CD4-positive, CD25-positive, alpha-beta regulatory T cell (primary cell): ENCODE measurements around the gene ZNF491. TPM values are rescaled to one million over a fixed set of nuclear protein-coding genes. Genes with fewer than 3 reads are reported as not detected.

Experiments
- ATAC-seq, 2 donors: fragments of 150-1000 bp; cut with Tn5 transposase; one replicate each; pipeline ENCODE4 v1.10.0; 2021; ENCODE audit warnings: low read depth in 2 of 2, moderate number of reproducible peaks in 2 of 2, moderate library complexity in 1 of 2
- DNase-seq, 3 donors: peaks; one replicate each; pipeline versions ENCODE4 v3.0.0 to v3.0.0-alpha.2; 2012 to 2022; ENCODE audit warnings: mixed read lengths in 1 of 3
- H3K27ac ChIP-seq: one replicate; pipeline ENCODE4 v1.7.0; 2013; ENCODE audit warnings: mild to moderate bottlenecking, low read length; ENCODE audit not compliant: insufficient read depth, poor library complexity, severe bottlenecking
- H3K27me3 ChIP-seq: one replicate; pipeline ENCODE4 v1.7.0; 2013; ENCODE audit warnings: low read length; ENCODE audit not compliant: control insufficient read depth, insufficient read depth
- H3K36me3 ChIP-seq: one replicate; pipeline ENCODE4 v1.7.0; 2013; ENCODE audit warnings: mild to moderate bottlenecking, low read length, moderate library complexity; ENCODE audit not compliant: control insufficient read depth, insufficient read depth
- H3K4me1 ChIP-seq: 2 replicates; pipeline ENCODE4 v1.7.0; 2013; ENCODE audit warnings: mild to moderate bottlenecking, low read length; ENCODE audit not compliant: insufficient read depth, control insufficient read depth, poor library complexity, severe bottlenecking
- H3K4me3 ChIP-seq: one replicate; pipeline ENCODE4 v1.7.0; 2013; ENCODE audit warnings: low read depth, mild to moderate bottlenecking, low read length, moderate library complexity
- H3K9me3 ChIP-seq, 2 experiments: 1 replicate in 1 of 2; 2 replicates in 1 of 2; pipeline ENCODE4 v1.7.0; 2013; ENCODE audit warnings: low read length in 2 of 2, mild to moderate bottlenecking in 1 of 2, moderate library complexity in 1 of 2; ENCODE audit not compliant: control insufficient read depth in 2 of 2
- H3K27ac Mint-ChIP-seq, 3 donors: one replicate each; pipeline ENCODE4 v1.8.0; 2020 to 2022; ENCODE audit warnings: mild to moderate bottlenecking in 3 of 3, mixed read lengths in 3 of 3, moderate library complexity in 2 of 3
- H3K27me3 Mint-ChIP-seq: one replicate; pipeline ENCODE4 v1.8.0; 2022; ENCODE audit warnings: mild to moderate bottlenecking, mixed read lengths
- H3K36me3 Mint-ChIP-seq: one replicate; pipeline ENCODE4 v1.8.0; 2020; ENCODE audit warnings: mixed read lengths
- H3K4me1 Mint-ChIP-seq, 4 donors: one replicate each; pipeline ENCODE4 v1.8.0; 2020 to 2022; ENCODE audit warnings: mixed read lengths in 4 of 4, mild to moderate bottlenecking in 1 of 4
- H3K4me3 Mint-ChIP-seq, 4 donors: one replicate each; pipeline ENCODE4 v1.8.0; 2020 to 2022; ENCODE audit warnings: mild to moderate bottlenecking in 4 of 4, mixed read lengths in 4 of 4, moderate library complexity in 3 of 4
- H3K9me3 Mint-ChIP-seq, 7 donors: one replicate each; pipeline ENCODE4 v1.8.0; 2020 to 2022; ENCODE audit warnings: mixed read lengths in 7 of 7, mild to moderate bottlenecking in 3 of 7, moderate library complexity in 2 of 7
- polyA plus RNA-seq, 4 donors: library from polyadenylated mRNA; unstranded; fragments of 300-500 nt; fragmentation: Illumina TruSeq; gene quantifications; one replicate each; pipeline ENCODE4 v1.2.3, GENCODE V29; 2021
- total RNA-seq: library from RNA; stranded (reverse); gene quantifications from one replicate; pipeline ENCODE4 v1.2.3, GENCODE V29; 2022

ZNF491 gene
- total and polyA plus RNA-seq, 5 donors from 2014 or later, result 0.10 to 0.86 (median 0.62) TPM; not detected in 2

DNA sequence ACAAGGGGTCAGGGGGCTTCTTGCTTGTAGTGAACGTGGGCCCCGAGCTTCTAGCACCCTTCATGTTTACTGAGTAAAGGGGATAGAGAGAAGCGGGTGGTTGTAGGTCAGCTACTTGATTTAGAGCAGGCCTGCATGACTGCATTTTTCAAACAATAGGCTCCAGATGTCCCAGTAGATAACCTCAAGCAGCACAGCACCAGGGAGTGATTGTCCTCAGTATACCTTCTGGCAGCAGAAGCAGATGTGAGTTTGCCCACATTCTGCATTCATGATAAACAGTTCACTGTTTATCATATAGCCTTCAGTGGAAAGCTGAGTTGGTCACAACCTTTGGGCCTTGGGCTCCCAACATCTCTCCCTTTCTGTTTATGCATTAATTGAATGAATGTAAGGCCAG is 55.0 kb downstream of the ZNF491 start:
- Mint-ChIP-seq H3K36me3 (peaks cover 32% of the 10 kb centered on the region), H3K27me3 (no peaks in the 10 kb centered on the region), H3K4me1 (peaks cover 4 to 17% (median 14%) of the 10 kb centered on the region in 4 donors), H3K4me3 (no peak overlapping the region), H3K27ac (no peak overlapping the region), H3K9me3 (peaks cover 0 to 39% (median 17%) of the 10 kb centered on the region in 7 donors)
- Histone ChIP-seq H3K4me3 (no peak overlapping the region), H3K27me3 (no peaks in the 10 kb centered on the region), H3K27ac (no peak overlapping the region), H3K9me3 (peaks cover 22 to 44% of the 10 kb centered on the region in 2 experiments), H3K36me3 (no peaks in the 10 kb centered on the region), H3K4me1 (peaks cover 11% of the 10 kb centered on the region)
- DNase-seq (no peak), ATAC-seq (no peak)

DNA sequence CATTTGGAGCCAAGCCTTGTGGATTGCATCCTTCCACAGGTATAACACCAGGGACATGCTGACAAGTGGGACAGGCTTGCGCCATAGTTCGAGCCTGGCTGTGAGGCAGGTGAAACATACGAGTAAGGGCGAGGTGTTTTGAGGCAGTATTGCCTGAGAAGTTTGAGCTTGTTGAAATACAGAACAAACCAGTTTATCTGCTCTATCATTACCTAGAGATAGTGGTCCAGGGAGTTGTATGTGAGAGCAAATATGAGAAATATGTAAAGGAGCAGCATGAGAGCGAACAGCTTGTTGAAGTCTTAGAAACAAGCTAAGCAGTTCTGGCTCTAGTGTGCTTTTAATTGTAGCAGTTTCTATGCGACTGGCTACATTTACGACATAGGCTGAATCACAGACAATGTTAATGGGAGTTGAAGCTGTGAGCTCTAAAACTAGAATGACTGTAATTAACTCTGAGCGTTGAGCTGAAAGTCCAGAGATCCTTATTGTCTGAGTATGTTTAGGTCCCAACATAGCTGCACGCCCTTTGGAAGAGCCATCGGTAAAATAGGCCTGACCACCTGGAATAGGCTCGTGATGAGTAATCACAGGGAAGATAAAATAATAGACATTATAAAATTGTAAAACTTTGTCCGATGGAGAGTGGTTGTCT is 58.4 kb downstream of the ZNF491 start:
- Mint-ChIP-seq H3K4me1 (peaks cover 0 to 3% (median 0%) of the 10 kb centered on the region in 4 donors), H3K27ac (no peak overlapping the region), H3K4me3 (no peak overlapping the region), H3K36me3 (peaks cover 31% of the 10 kb centered on the region), H3K9me3 (peaks cover 4 to 71% (median 19%) of the 10 kb centered on the region in 7 donors), H3K27me3 (no peaks in the 10 kb centered on the region)
- Histone ChIP-seq H3K27ac (no peak overlapping the region), H3K36me3 (no peaks in the 10 kb centered on the region), H3K27me3 (no peaks in the 10 kb centered on the region), H3K4me3 (no peak overlapping the region), H3K9me3 (peaks cover 31 to 76% of the 10 kb centered on the region in 2 experiments), H3K4me1 (no peaks in the 10 kb centered on the region)
- ATAC-seq, result no peak
- no peak for DNase-seq

Other genes with a start within 250 kb of the ZNF491 start
- gene ELOF1, start 239.3 kb upstream of the ZNF491 start, total RNA-seq, result 48.9 TPM
- 100 to 1,000 TPM; 105 to 113 (median 108) TPM for gene ELOF1, start 239.3 kb upstream of the ZNF491 start, polyA plus RNA-seq
- 40.4 TPM for gene ACP5, start 220.9 kb upstream of the ZNF491 start, total RNA-seq
- gene ACP5, start 220.9 kb upstream of the ZNF491 start, polyA plus RNA-seq, result 10 to 100 TPM; 21.6 to 33.5 (median 32.3) TPM
- 6.4 TPM for gene ZNF627, start 201.0 kb upstream of the ZNF491 start, total RNA-seq
- 10 to 100 TPM; 10.6 to 14.3 (median 10.9) TPM for gene ZNF627, start 201.0 kb upstream of the ZNF491 start, polyA plus RNA-seq
- 4.8 TPM for gene ZNF823, start 59.6 kb upstream of the ZNF491 start, total RNA-seq
- gene ZNF823, start 59.6 kb upstream of the ZNF491 start, polyA plus RNA-seq, result 1 to 10 TPM; 1.6 to 4.2 (median 2.5) TPM
- gene ZNF441, start 31.5 kb upstream of the ZNF491 start, total RNA-seq, result 2.7 TPM
- gene ZNF441, start 31.5 kb upstream of the ZNF491 start, polyA plus RNA-seq, result 1 to 10 TPM; 3.7 to 6.3 (median 5.1) TPM
- gene ZNF440, start 15.8 kb downstream of the ZNF491 start, total RNA-seq, result 13.1 TPM
- 1 to 10 TPM in 3 of 4 donors, under 1 TPM in 1; 0.68 to 5.3 (median 2.7) TPM for gene ZNF440, start 15.8 kb downstream of the ZNF491 start, polyA plus RNA-seq
- gene ZNF439, start 50.2 kb downstream of the ZNF491 start, total RNA-seq, result 6.0 TPM
- 1 to 10 TPM in 2 of 4 donors, under 1 TPM in 2; 0.60 to 4.6 (median 2.2) TPM for gene ZNF439, start 50.2 kb downstream of the ZNF491 start, polyA plus RNA-seq
- gene ZNF69, start 89.3 kb downstream of the ZNF491 start, total RNA-seq, result 2.0 TPM
- gene ZNF69, start 89.3 kb downstream of the ZNF491 start, polyA plus RNA-seq, result 1 to 10 TPM in 2 of 4 donors, under 1 TPM in 2; 0.86 to 2.6 (median 1.5) TPM
- gene ZNF700, start 126.6 kb downstream of the ZNF491 start, total RNA-seq, result 17.1 TPM
- 1 to 10 TPM; 3.6 to 5.1 (median 4.3) TPM for gene ZNF700, start 126.6 kb downstream of the ZNF491 start, polyA plus RNA-seq
- 3.2 TPM for gene ZNF763, start 166.5 kb downstream of the ZNF491 start, total RNA-seq
- 1 to 10 TPM; 1.9 to 3.0 (median 2.5) TPM for gene ZNF763, start 166.5 kb downstream of the ZNF491 start, polyA plus RNA-seq
- gene ZNF433, start 237.2 kb downstream of the ZNF491 start, total RNA-seq, result 0.49 TPM
- gene ZNF433, start 237.2 kb downstream of the ZNF491 start, polyA plus RNA-seq, result 1 to 10 TPM in 3 of 4 donors, under 1 TPM in 1; 0.61 to 3.3 (median 2.1) TPM